Skeletal muscle satellite cell (primary cell): ENCODE data around the gene PRR29.

Experiments
- H3K27me3 ChIP-seq: 2 replicates; pipeline ENCODE4 v1.7.0; 2013; ENCODE audit warnings: low read length; ENCODE audit not compliant: control insufficient read depth, insufficient read depth
- H3K36me3 ChIP-seq: 2 replicates; pipeline ENCODE4 v1.7.0; 2013; ENCODE audit warnings: mild to moderate bottlenecking, control low read depth, low read length; ENCODE audit not compliant: insufficient read depth
- H3K4me1 ChIP-seq: 2 replicates; pipeline ENCODE4 v1.7.0; 2013; ENCODE audit warnings: low read length; ENCODE audit not compliant: control insufficient read depth, insufficient read depth
- H3K4me2 ChIP-seq: 2 replicates; pipeline ENCODE4 v1.7.0; 2013; ENCODE audit warnings: mild to moderate bottlenecking, low read length
- H3K4me3 ChIP-seq: 2 replicates; pipeline ENCODE4 v1.7.0; 2013; ENCODE audit warnings: low read length
- H3K9ac ChIP-seq: 2 replicates; pipeline ENCODE4 v1.7.0; 2013; ENCODE audit warnings: mild to moderate bottlenecking, low read depth, low read length, moderate library complexity
- H3K9me3 ChIP-seq: replicated peaks from 2 replicates; pipeline ENCODE4 v1.7.0; 2013; ENCODE audit warnings: mild to moderate bottlenecking, control low read depth, low read length

PRR29 gene

GRCh38 chr17:64042700-64043485 is 44.7 kb downstream of the PRR29 start:
- Histone ChIP-seq H3K4me3 (no peak overlapping the region), H3K4me1 (peaks cover 3% of the 10 kb centered on the region), H3K9me3 (no peaks in the 10 kb centered on the region), H3K4me2 (no peak overlapping the region), H3K27me3 (no peaks in the 10 kb centered on the region), H3K9ac (no peak overlapping the region), H3K36me3 (peaks cover 62% of the 10 kb centered on the region)

GRCh38 chr17:64045176-64045575 is 47.0 kb downstream of the PRR29 start:
- no peak overlapping the region for H3K4me3 ChIP-seq
- peaks cover 3% of the 10 kb centered on the region for H3K4me1 ChIP-seq
- H3K27me3 ChIP-seq = no peaks in the 10 kb centered on the region
- H3K9me3 ChIP-seq = no peaks in the 10 kb centered on the region
- peaks cover 66% of the 10 kb centered on the region for H3K36me3 ChIP-seq
- H3K9ac ChIP-seq = no peak overlapping the region
- no peak overlapping the region for H3K4me2 ChIP-seq

- no peaks in the 10 kb centered on the region for H3K4me1 ChIP-seq
- no peaks in the 10 kb centered on the region for H3K9me3 ChIP-seq
- H3K27me3 ChIP-seq = no peaks in the 10 kb centered on the region
- H3K4me2 ChIP-seq = no peak overlapping the region
- no peak overlapping the region for H3K4me3 ChIP-seq
- no peak overlapping the region for H3K9ac ChIP-seq
- peaks cover 72% of the 10 kb centered on the region for H3K36me3 ChIP-seq
Measured at GRCh38 chr17:64048805-64049204, 50.7 kb downstream of the PRR29 start.

GRCh38 chr17:64051153-64051552 is 53.0 kb downstream of the PRR29 start:
- Histone ChIP-seq H3K4me1 (no peaks in the 10 kb centered on the region), H3K9me3 (no peaks in the 10 kb centered on the region), H3K27me3 (no peaks in the 10 kb centered on the region), H3K9ac (no peak overlapping the region), H3K4me2 (no peak overlapping the region), H3K4me3 (no peak overlapping the region), H3K36me3 (peaks cover 64% of the 10 kb centered on the region)

- no peak overlapping the region for H3K4me3 ChIP-seq
- H3K9ac ChIP-seq = no peak overlapping the region
- H3K9me3 ChIP-seq = no peaks in the 10 kb centered on the region
- H3K4me1 ChIP-seq = no peaks in the 10 kb centered on the region
- H3K4me2 ChIP-seq = no peak overlapping the region
- no peaks in the 10 kb centered on the region for H3K27me3 ChIP-seq
- peaks cover 58% of the 10 kb centered on the region for H3K36me3 ChIP-seq
Measured at GRCh38 chr17:64053101-64053500, 55.0 kb downstream of the PRR29 start.
